Erythroblast (primary cell): ENCODE results near the gene PMEL.
"Not testable (repeated sequence)": the region's sequence is repeated elsewhere in the genome, so short reads cannot be mapped to it uniquely, and the experiment has no call there.

Source experiments
- DNase-seq, 2 experiments: peaks; one replicate each; lab custom pipeline; 2025; lab: John Stamatoyannopoulos, UW
- GATA1 ChIP-seq: IDR thresholded peaks from 2 replicates; pipeline ENCODE4 v1.6.1; 2011; ENCODE audit warnings: low read depth, mild to moderate bottlenecking, control low read depth, low read length, moderate library complexity
- POLR2A ChIP-seq: IDR thresholded peaks from 2 replicates; pipeline ENCODE4 v1.6.1; 2011; ENCODE audit warnings: mild to moderate bottlenecking, low read length

The PMEL gene

GRCh38 chr12:55929306-55929791 lies 36.5 kb downstream of the PMEL start:
- no peak for DNase-seq
- no peak for TF ChIP-seq POLR2A
- TF ChIP-seq GATA1 = no peak

- peak; percentile 93 to 97 for DNase-seq
These were observed 38.0 kb downstream of the PMEL start, which contains the start of gene PYM1 for GRCh38 chr12:55927588-55928502. Gene PYM1 (minus strand): TSS chr12:55927894. CDS start chr12:55927761, 133 bp downstream.

GRCh38 chr12:55926738-55927587 lies 38.9 kb downstream of the PMEL start:
- peak; percentile 94 to 95 for DNase-seq

More at GRCh38 chr12:55927588-55928502, 38.0 kb downstream of the PMEL start, which contains the start of gene PYM1:
- TF ChIP-seq POLR2A = peak; percentile 86
- TF ChIP-seq GATA1 = no peak

GRCh38 chr12:55925870-55926737 lies 39.7 kb downstream of the PMEL start:
- DNase-seq = peak in 1 of 2 experiments; percentile 36
- no peak for TF ChIP-seq GATA1
- no peak for TF ChIP-seq POLR2A

More at GRCh38 chr12:55926738-55927587, 38.9 kb downstream of the PMEL start:
- TF ChIP-seq GATA1 = no peak
- no peak for TF ChIP-seq POLR2A

- no peak for TF ChIP-seq POLR2A
- TF ChIP-seq GATA1 = no peak
- peak in 1 of 2 experiments; percentile 22 for DNase-seq
These were observed 40.5 kb downstream of the PMEL start for GRCh38 chr12:55925371-55925770.

- not testable (repeated sequence) for DNase-seq
These were observed 42.2 kb downstream of the PMEL start for GRCh38 chr12:55923648-55924047.

- TF ChIP-seq POLR2A (no peak), GATA1 (no peak)
- no peak for DNase-seq
These were observed 43.7 kb downstream of the PMEL start for GRCh38 chr12:55922126-55922525.

- not testable (repeated sequence) for DNase-seq
These were observed 46.8 kb downstream of the PMEL start for GRCh38 chr12:55919032-55919431.

- DNase-seq = no peak
- TF ChIP-seq GATA1 (no peak), POLR2A (no peak)
These were observed 50.4 kb downstream of the PMEL start for GRCh38 chr12:55915482-55915859.

GRCh38 chr12:55912908-55913307 lies 52.9 kb downstream of the PMEL start:
- no peak for TF ChIP-seq GATA1
- TF ChIP-seq POLR2A = no peak
- no peak for DNase-seq

- no peak for TF ChIP-seq GATA1
- TF ChIP-seq POLR2A = no peak
These were observed 56.3 kb downstream of the PMEL start for GRCh38 chr12:55909513-55909884.

GRCh38 chr12:55908726-55909512 lies 56.9 kb downstream of the PMEL start:
- DNase-seq = no peak
- TF ChIP-seq POLR2A (peak; percentile 16), GATA1 (no peak)

More at GRCh38 chr12:55909513-55909884, 56.3 kb downstream of the PMEL start:
- DNase-seq = no peak

GRCh38 chr12:55906056-55906455 lies 59.8 kb downstream of the PMEL start:
- TF ChIP-seq GATA1 (no peak), POLR2A (no peak)
- DNase-seq = no peak
